ENCODE results near the gene PLXDC1.

PLXDC1 gene

DNA sequence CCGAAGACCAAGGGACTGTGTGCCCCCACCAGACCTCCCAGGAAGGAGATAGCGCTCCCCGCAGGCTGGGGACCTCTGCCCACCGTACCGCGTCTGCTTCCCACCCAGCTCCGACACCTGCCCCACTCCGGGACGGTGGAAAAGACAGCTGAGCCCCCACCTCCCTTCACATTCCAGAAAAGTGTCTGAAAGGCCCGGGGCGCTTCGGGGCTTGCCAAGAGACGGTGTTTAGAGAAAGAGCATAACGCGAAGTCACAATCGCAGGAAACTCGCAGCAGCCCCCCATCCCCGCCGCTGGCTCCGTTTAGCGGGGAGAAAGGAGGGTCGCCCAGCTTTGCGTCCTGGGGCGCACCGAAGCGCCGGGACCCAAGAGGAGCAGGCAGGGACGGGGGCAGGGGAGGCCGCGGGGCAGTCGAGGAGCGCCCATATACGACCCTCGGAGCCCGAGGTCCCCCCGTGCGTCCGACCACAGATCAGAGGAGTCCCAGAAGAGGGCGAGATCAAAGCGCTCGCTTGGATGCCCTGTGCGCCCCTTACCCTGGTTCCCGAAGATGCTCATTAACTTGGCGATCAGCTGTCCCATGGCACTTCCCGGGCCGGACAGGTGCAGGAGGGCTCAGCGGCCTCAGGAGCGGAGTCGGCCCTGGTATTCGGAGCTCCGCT, 13.9 kb upstream of the PLXDC1 start:
- no peak overlapping the region for H3K27ac ChIP-seq
- no peak for TF ChIP-seq ZFX (IDR thresholded peaks at IDR 0.05; ENCODE audit: borderline replicate concordance)
- TF ChIP-seq, protein P1, sequence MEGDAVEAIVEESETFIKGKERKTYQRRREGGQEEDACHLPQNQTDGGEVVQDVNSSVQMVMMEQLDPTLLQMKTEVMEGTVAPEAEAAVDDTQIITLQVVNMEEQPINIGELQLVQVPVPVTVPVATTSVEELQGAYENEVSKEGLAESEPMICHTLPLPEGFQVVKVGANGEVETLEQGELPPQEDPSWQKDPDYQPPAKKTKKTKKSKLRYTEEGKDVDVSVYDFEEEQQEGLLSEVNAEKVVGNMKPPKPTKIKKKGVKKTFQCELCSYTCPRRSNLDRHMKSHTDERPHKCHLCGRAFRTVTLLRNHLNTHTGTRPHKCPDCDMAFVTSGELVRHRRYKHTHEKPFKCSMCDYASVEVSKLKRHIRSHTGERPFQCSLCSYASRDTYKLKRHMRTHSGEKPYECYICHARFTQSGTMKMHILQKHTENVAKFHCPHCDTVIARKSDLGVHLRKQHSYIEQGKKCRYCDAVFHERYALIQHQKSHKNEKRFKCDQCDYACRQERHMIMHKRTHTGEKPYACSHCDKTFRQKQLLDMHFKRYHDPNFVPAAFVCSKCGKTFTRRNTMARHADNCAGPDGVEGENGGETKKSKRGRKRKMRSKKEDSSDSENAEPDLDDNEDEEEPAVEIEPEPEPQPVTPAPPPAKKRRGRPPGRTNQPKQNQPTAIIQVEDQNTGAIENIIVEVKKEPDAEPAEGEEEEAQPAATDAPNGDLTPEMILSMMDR (IDR thresholded peaks at IDR 0.05): no peak

DNA sequence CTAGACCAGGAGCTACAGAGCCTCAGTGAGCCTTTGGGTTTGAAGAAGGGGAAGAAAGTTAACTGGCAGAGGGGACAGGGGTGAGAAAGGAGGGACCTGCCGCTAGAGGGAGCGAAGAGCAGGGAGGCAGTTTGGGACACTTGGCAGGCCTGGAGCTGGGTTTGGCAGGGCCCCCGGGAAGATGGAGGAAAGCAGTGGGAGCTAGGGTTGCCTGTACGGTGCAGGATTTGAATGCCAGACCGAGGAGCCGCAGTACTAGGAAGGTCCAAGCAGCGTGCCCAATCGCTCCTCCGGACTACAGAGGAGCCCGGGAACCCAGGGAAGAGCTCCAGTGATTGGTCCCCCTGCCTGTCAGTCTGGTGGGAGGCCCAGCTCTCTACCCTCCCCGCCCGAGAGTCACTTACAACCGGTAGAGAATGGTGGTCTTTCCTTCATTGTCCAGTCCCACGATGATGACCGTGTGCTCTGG, 13.3 kb upstream of the PLXDC1 start:
- TF ChIP-seq, protein P1 (IDR thresholded peaks at IDR 0.05): peak; percentile 91
- no peak for TF ChIP-seq ZFX (IDR thresholded peaks at IDR 0.05; ENCODE audit: borderline replicate concordance)

DNA sequence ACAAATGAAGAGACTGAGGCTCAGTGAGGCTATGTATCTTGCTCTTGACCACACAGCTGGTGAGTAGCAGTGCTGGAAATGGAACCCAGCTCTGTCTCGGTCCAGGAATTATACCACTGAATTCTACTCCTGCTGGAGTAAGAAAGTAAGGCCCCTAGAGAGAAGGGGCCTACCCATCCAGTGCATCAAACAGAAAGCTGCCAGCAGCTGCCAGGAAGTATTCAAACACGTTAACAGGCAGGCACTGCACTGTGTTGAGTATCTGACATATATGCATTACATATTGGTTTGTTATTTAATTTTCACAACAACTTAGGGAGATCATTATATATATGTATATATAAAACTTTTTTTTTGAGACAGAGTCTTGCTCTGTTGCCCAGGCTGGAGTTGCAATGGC, 10.5 kb upstream of the PLXDC1 start:
- TF ChIP-seq, protein P1 (IDR thresholded peaks at IDR 0.05): no peak
- no peak for TF ChIP-seq ZFX (IDR thresholded peaks at IDR 0.05; ENCODE audit: borderline replicate concordance)
- H3K27ac ChIP-seq: no peak overlapping the region

More for the DNA sequence above, 13.3 kb upstream of the PLXDC1 start:
- no peak overlapping the region for H3K27ac ChIP-seq

DNA sequence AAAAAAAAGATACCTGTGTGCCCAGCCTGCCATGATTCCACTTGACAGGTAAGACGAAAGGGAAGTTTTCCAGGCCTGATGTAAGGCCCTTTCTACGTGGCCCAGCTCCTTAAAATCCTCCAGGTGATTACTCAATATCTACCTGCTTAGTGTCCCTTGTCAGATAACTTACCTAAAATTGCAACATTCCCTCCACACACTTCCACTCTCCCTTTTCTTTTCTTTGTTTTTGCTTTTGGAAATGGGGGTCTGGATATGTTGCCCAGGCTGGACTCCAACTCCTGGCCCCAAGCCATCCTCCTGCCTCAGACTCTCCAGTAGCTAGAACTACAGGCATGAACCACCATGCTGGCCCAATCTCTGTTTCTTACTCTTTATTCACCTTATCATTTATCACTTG, 7.2 kb upstream of the PLXDC1 start:
- H3K27ac ChIP-seq: no peak overlapping the region
- no peak for TF ChIP-seq ZFX (IDR thresholded peaks at IDR 0.05; ENCODE audit: borderline replicate concordance)
- TF ChIP-seq, protein P1 (IDR thresholded peaks at IDR 0.05): no peak

DNA sequence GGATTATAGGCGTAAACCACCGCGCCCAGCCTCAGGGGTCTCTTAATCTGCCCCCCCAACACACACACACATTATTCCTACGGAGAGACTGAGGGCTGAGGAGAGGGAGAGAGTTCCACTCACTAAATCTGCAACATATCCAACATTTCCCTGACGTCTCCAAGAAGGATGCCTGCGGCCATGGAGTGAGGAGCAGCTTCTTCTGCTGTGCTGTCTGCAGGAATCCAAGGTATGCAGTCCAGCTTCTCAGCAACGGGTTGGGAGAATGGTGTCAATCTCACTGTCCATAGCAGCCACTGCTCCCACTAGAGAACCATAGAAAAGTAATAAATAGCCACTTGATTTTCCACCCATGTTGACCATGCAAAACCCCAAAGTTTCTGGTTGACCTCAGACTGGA, 5.1 kb upstream of the PLXDC1 start:
- no peak overlapping the region for H3K27ac ChIP-seq
- TF ChIP-seq ZFX (IDR thresholded peaks at IDR 0.05; ENCODE audit: borderline replicate concordance): no peak
- TF ChIP-seq, protein P1 (IDR thresholded peaks at IDR 0.05): no peak

- TF ChIP-seq ZFX (IDR thresholded peaks at IDR 0.05; ENCODE audit: borderline replicate concordance): no peak
- TF ChIP-seq, protein P1 (IDR thresholded peaks at IDR 0.05): no peak
Measured at GRCh38 chr17:39155654-39156053, 4.2 kb upstream of the PLXDC1 start.

GRCh38 chr17:39153599-39154051, 2.2 kb upstream of the PLXDC1 start:
- no peak for TF ChIP-seq ZFX (IDR thresholded peaks at IDR 0.05; ENCODE audit: borderline replicate concordance)
- TF ChIP-seq, protein P1 (IDR thresholded peaks at IDR 0.05): no peak
- peak overlapping the region; percentile 83 for H3K27ac ChIP-seq

More at GRCh38 chr17:39155654-39156053, 4.2 kb upstream of the PLXDC1 start:
- no peak overlapping the region for H3K27ac ChIP-seq
